Measurements from ENCODE around the gene RAVER2.
"Not testable (repeated sequence)": the region's sequence is repeated elsewhere in the genome, so short reads cannot be mapped to it uniquely, and the experiment has no call there.

RAVER2 gene

GRCh38 chr1:64758233-64758632 is 13.4 kb downstream of the RAVER2 start:
- Mint-ChIP-seq H3K4me1 (no peaks in the 10 kb centered on the region), H3K9me3 (no peaks in the 10 kb centered on the region), H3K27ac (no peak overlapping the region), H3K4me3 (no peak overlapping the region), H3K27me3 (no peaks in the 10 kb centered on the region), H3K36me3 (no peaks in the 10 kb centered on the region)
- no peak for DNase-seq
- CTCF ChIA-PET: no interaction called here

- CTCF ChIA-PET: no interaction called here
- H3K4me3 Mint-ChIP-seq: no peak overlapping the region
- no peaks in the 10 kb centered on the region for H3K27me3 Mint-ChIP-seq
- no peak for DNase-seq
- H3K9me3 Mint-ChIP-seq: no peaks in the 10 kb centered on the region
- no peaks in the 10 kb centered on the region for H3K36me3 Mint-ChIP-seq
- no peak overlapping the region for H3K27ac Mint-ChIP-seq
- H3K4me1 Mint-ChIP-seq: no peaks in the 10 kb centered on the region
Observed at GRCh38 chr1:64759968-64760367, 15.1 kb downstream of the RAVER2 start.

GRCh38 chr1:64765012-64765411 is 20.1 kb downstream of the RAVER2 start:
- no peak overlapping the region for H3K4me3 Mint-ChIP-seq
- no peaks in the 10 kb centered on the region for H3K27me3 Mint-ChIP-seq
- H3K36me3 Mint-ChIP-seq: no peaks in the 10 kb centered on the region
- no peaks in the 10 kb centered on the region for H3K9me3 Mint-ChIP-seq
- peaks cover 2% of the 10 kb centered on the region for H3K4me1 Mint-ChIP-seq
- H3K27ac Mint-ChIP-seq: no peak overlapping the region
- CTCF ChIA-PET: interaction anchor here (0.6 kb wide), 1 partner anchor 202 kb away, joined by 3 read pairs; no protein-coding TSS in a partner anchor
- DNase-seq: no peak

- H3K9me3 Mint-ChIP-seq: peaks cover 3% of the 10 kb centered on the region
- no peak for DNase-seq
- CTCF ChIA-PET: interaction anchor here (1.0 kb wide), 1 partner anchor 497 kb away, joined by 3 read pairs; no protein-coding TSS in a partner anchor
Observed at GRCh38 chr1:64765826-64766225, 21.0 kb downstream of the RAVER2 start.

GRCh38 chr1:64766429-64766828 is 21.6 kb downstream of the RAVER2 start:
- H3K4me3 Mint-ChIP-seq: no peak overlapping the region
- H3K36me3 Mint-ChIP-seq: no peaks in the 10 kb centered on the region
- H3K27me3 Mint-ChIP-seq: no peaks in the 10 kb centered on the region
- CTCF ChIA-PET: interaction anchor here (1.0 kb wide), 1 partner anchor 498 kb away, joined by 3 read pairs; no protein-coding TSS in a partner anchor
- H3K4me1 Mint-ChIP-seq: peaks cover 7% of the 10 kb centered on the region
- DNase-seq: no peak
- peaks cover 3% of the 10 kb centered on the region for H3K9me3 Mint-ChIP-seq
- no peak overlapping the region for H3K27ac Mint-ChIP-seq

More at GRCh38 chr1:64765826-64766225, 21.0 kb downstream of the RAVER2 start:
- H3K27ac Mint-ChIP-seq: no peak overlapping the region
- H3K4me3 Mint-ChIP-seq: no peak overlapping the region
- no peaks in the 10 kb centered on the region for H3K36me3 Mint-ChIP-seq
- no peaks in the 10 kb centered on the region for H3K27me3 Mint-ChIP-seq
- H3K4me1 Mint-ChIP-seq: peaks cover 7% of the 10 kb centered on the region

- Mint-ChIP-seq H3K36me3 (no peaks in the 10 kb centered on the region), H3K27me3 (no peaks in the 10 kb centered on the region), H3K4me3 (no peak overlapping the region), H3K4me1 (peaks cover 7% of the 10 kb centered on the region), H3K27ac (no peak overlapping the region), H3K9me3 (peaks cover 3% of the 10 kb centered on the region)
- CTCF ChIA-PET: no interaction called here
- no peak for DNase-seq
Observed at GRCh38 chr1:64769482-64769881, 24.6 kb downstream of the RAVER2 start.

GRCh38 chr1:64769971-64770370 is 25.1 kb downstream of the RAVER2 start:
- Mint-ChIP-seq H3K9me3 (peaks cover 3% of the 10 kb centered on the region), H3K27me3 (no peaks in the 10 kb centered on the region), H3K27ac (no peak overlapping the region), H3K36me3 (no peaks in the 10 kb centered on the region), H3K4me1 (peaks cover 7% of the 10 kb centered on the region), H3K4me3 (no peak overlapping the region)
- CTCF ChIA-PET: no interaction called here
- DNase-seq: no peak

GRCh38 chr1:64773306-64773705 is 28.4 kb downstream of the RAVER2 start:
- H3K9me3 Mint-ChIP-seq, H3K36me3 Mint-ChIP-seq, DNase-seq, H3K4me1 Mint-ChIP-seq, H3K4me3 Mint-ChIP-seq, CTCF ChIA-PET, H3K27ac Mint-ChIP-seq, H3K27me3 Mint-ChIP-seq: not testable (repeated sequence)

GRCh38 chr1:64775113-64775512 is 30.2 kb downstream of the RAVER2 start:
- no peak for DNase-seq
- Mint-ChIP-seq H3K36me3 (no peaks in the 10 kb centered on the region), H3K27ac (no peak overlapping the region), H3K4me1 (peaks cover 3% of the 10 kb centered on the region), H3K4me3 (no peak overlapping the region), H3K27me3 (no peaks in the 10 kb centered on the region), H3K9me3 (peaks cover 3% of the 10 kb centered on the region)
- CTCF ChIA-PET: interaction anchor here (0.6 kb wide), 1 partner anchor 81 kb away, joined by 3 read pairs; no protein-coding TSS in a partner anchor

GRCh38 chr1:64782044-64782443 is 37.2 kb downstream of the RAVER2 start:
- DNase-seq, H3K4me1 Mint-ChIP-seq, H3K36me3 Mint-ChIP-seq, H3K27ac Mint-ChIP-seq, CTCF ChIA-PET, H3K27me3 Mint-ChIP-seq, H3K9me3 Mint-ChIP-seq, H3K4me3 Mint-ChIP-seq: not testable (repeated sequence)

- H3K27me3 Mint-ChIP-seq, H3K4me3 Mint-ChIP-seq: not testable (repeated sequence)
Observed at GRCh38 chr1:64782848-64783247, 38.0 kb downstream of the RAVER2 start.

GRCh38 chr1:64790832-64791487 is 46.1 kb downstream of the RAVER2 start:
- no peaks in the 10 kb centered on the region for H3K27me3 Mint-ChIP-seq
- H3K9me3 Mint-ChIP-seq: peaks cover 13% of the 10 kb centered on the region
- peaks cover 4% of the 10 kb centered on the region for H3K36me3 Mint-ChIP-seq
- no peak overlapping the region for H3K27ac Mint-ChIP-seq
- CTCF ChIA-PET: no interaction called here
- DNase-seq: no peak
- H3K4me1 Mint-ChIP-seq: no peaks in the 10 kb centered on the region
- no peak overlapping the region for H3K4me3 Mint-ChIP-seq

More at GRCh38 chr1:64782848-64783247, 38.0 kb downstream of the RAVER2 start:
- H3K9me3 Mint-ChIP-seq, DNase-seq, H3K4me1 Mint-ChIP-seq, H3K27ac Mint-ChIP-seq, CTCF ChIA-PET, H3K36me3 Mint-ChIP-seq: not testable (repeated sequence)

- Mint-ChIP-seq H3K4me3 (no peak overlapping the region), H3K27ac (no peak overlapping the region), H3K27me3 (no peaks in the 10 kb centered on the region), H3K9me3 (no peaks in the 10 kb centered on the region), H3K4me1 (no peaks in the 10 kb centered on the region), H3K36me3 (no peaks in the 10 kb centered on the region)
- CTCF ChIA-PET: no interaction called here
- DNase-seq: no peak
Observed at GRCh38 chr1:64798872-64799271, 54.0 kb downstream of the RAVER2 start.

- no peaks in the 10 kb centered on the region for H3K27me3 Mint-ChIP-seq
- CTCF ChIA-PET: no interaction called here
- no peaks in the 10 kb centered on the region for H3K36me3 Mint-ChIP-seq
- no peak overlapping the region for H3K4me3 Mint-ChIP-seq
- no peak for DNase-seq
- no peak overlapping the region for H3K27ac Mint-ChIP-seq
- no peaks in the 10 kb centered on the region for H3K4me1 Mint-ChIP-seq
- H3K9me3 Mint-ChIP-seq: no peaks in the 10 kb centered on the region
Observed at GRCh38 chr1:64801851-64802523, 57.1 kb downstream of the RAVER2 start.

GRCh38 chr1:64809309-64809708 is 64.4 kb downstream of the RAVER2 start:
- no peak for DNase-seq
- H3K4me1 Mint-ChIP-seq: no peaks in the 10 kb centered on the region
- no peak overlapping the region for H3K4me3 Mint-ChIP-seq
- no peak overlapping the region for H3K27ac Mint-ChIP-seq
- H3K9me3 Mint-ChIP-seq: no peaks in the 10 kb centered on the region
- CTCF ChIA-PET: no interaction called here
- no peaks in the 10 kb centered on the region for H3K36me3 Mint-ChIP-seq
- H3K27me3 Mint-ChIP-seq: no peaks in the 10 kb centered on the region

All from activated naive CD4-positive, alpha-beta T cell treated with anti-CD3 and anti-CD28 coated beads, Interleukin-2, amount 10 ng/mL, durations not matched to agents 7 days and 5 days (primary cell).